ENCODE results near the gene VWA3A. TPM values are rescaled to one million over a fixed set of nuclear protein-coding genes. Genes with fewer than 3 reads are reported as not detected.

Gene VWA3A
- total RNA-seq, 1 experiment from 2014 or later, result not detected

DNA sequence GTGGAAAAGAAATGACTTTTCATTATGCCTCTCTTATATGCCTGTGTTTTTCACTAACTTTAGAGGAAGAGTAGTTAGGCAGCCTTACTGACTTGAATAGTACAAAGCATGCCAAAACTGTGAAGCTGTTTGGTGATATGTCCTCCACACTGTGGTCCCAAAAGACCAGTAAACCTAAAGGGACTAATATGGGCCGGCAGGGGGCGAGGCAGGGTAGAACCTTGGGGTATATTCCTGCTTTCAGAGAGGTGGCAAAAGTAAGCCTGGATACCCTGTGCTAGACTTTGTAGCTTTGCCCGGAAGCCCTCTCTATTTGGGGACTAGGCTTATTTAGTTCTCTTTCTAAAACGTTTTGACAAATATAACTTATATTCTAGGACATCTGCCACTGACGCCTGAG lies 36.5 kb upstream of the VWA3A start:
- CTCF ChIA-PET, result no interaction called here
- H3K4me2 ChIP-seq (ENCODE audit: low read length), result no peak overlapping the region
- RAD21 ChIA-PET (ENCODE audit: low non-redundant PET in 1 of 2, low total read pairs in 2 of 2, uncharacterized antibody in 2 of 2, unreplicated experiment in 2 of 2), result no interaction called here
- DNase-seq (ENCODE audit: low read depth, low spot score) (no peak), ATAC-seq (no peak)
- H3K9me2 ChIP-seq (ENCODE audit: insufficient read depth), result no peaks in the 10 kb centered on the region
- H3K9me3 ChIP-seq (ENCODE audit: control insufficient read depth in 1 of 2, insufficient read depth in 1 of 2, low read depth in 1 of 2, low read length in 2 of 2), result no peaks in the 10 kb centered on the region
- peaks cover 3% of the 10 kb centered on the region; the same call in 1 of the 2 replicates for H4K20me1 ChIP-seq (ENCODE audit: insufficient read depth)
- H3K79me2 ChIP-seq (ENCODE audit: insufficient read depth, low read length), result peaks cover 66% of the 10 kb centered on the region
- H3K36me3 ChIP-seq (ENCODE audit: control insufficient read depth in 1 of 2, insufficient read depth in 2 of 2, low read length in 2 of 2), result no peaks in the 10 kb centered on the region
- no peak overlapping the region for H3K4me3 ChIP-seq (replicated peaks in 1 of 2; ENCODE audit: low read depth in 1 of 2, low read length in 2 of 2)
- no peaks in the 10 kb centered on the region for H3K27me3 ChIP-seq (ENCODE audit: insufficient read depth, low read length)
- intact Hi-C loops (cut with micrococcal nuclease), result no loop called here
- H3K27ac ChIP-seq (ENCODE audit: low read depth, low read length), result no peak overlapping the region
- H3K9ac ChIP-seq (ENCODE audit: low read length), result no peak overlapping the region
- TF ChIP-seq TCF7L2 (IDR thresholded peaks at IDR 0.05; ENCODE audit: borderline replicate concordance, extremely low read depth, insufficient read depth, insufficient read length) (no peak), SIN3A (IDR thresholded peaks at IDR 0.05; ENCODE audit: low read depth) (no peak), YY1 (IDR thresholded peaks at IDR 0.05; ENCODE audit: extremely low read depth, insufficient replicate concordance, low read depth, low read length) (no peak), RAD21 (IDR thresholded peaks at IDR 0.05; ENCODE audit: low read depth) (no peak), ELF1 (IDR thresholded peaks at IDR 0.05; ENCODE audit: borderline replicate concordance, low read depth) (no peak), JUND (IDR thresholded peaks at IDR 0.05) (no peak), EZH2 (IDR thresholded peaks at IDR 0.05) (no peak), CBX3 (IDR thresholded peaks at IDR 0.05; ENCODE audit: low read depth) (no peak), EGR1 (IDR thresholded peaks at IDR 0.05; ENCODE audit: low read depth) (no peak), POLR2A (IDR thresholded peaks at IDR 0.05; ENCODE audit: borderline replicate concordance, extremely low read depth, insufficient read depth, insufficient read length) (no peak), ZNF274 (IDR thresholded peaks at IDR 0.05; ENCODE audit: low read depth, low read length) (no peak), POLR2AphosphoS5 (IDR thresholded peaks at IDR 0.05; ENCODE audit: low read depth, low read length) (no peak), FOSL1 (IDR thresholded peaks at IDR 0.05; ENCODE audit: low read depth) (no peak), EZH2phosphoT487 (IDR thresholded peaks at IDR 0.05; ENCODE audit: borderline replicate concordance) (no peak)
- TF ChIP-seq, protein P1, sequence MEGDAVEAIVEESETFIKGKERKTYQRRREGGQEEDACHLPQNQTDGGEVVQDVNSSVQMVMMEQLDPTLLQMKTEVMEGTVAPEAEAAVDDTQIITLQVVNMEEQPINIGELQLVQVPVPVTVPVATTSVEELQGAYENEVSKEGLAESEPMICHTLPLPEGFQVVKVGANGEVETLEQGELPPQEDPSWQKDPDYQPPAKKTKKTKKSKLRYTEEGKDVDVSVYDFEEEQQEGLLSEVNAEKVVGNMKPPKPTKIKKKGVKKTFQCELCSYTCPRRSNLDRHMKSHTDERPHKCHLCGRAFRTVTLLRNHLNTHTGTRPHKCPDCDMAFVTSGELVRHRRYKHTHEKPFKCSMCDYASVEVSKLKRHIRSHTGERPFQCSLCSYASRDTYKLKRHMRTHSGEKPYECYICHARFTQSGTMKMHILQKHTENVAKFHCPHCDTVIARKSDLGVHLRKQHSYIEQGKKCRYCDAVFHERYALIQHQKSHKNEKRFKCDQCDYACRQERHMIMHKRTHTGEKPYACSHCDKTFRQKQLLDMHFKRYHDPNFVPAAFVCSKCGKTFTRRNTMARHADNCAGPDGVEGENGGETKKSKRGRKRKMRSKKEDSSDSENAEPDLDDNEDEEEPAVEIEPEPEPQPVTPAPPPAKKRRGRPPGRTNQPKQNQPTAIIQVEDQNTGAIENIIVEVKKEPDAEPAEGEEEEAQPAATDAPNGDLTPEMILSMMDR (IDR thresholded peaks at IDR 0.05 in 2 of 3, conservative IDR thresholded peaks at IDR 0.05 in 1 of 3; ENCODE audit: borderline replicate concordance in 1 of 3, insufficient read depth in 1 of 3, low read depth in 2 of 3, low read length in 2 of 3), result no peak
- TF ChIP-seq, protein P2, sequence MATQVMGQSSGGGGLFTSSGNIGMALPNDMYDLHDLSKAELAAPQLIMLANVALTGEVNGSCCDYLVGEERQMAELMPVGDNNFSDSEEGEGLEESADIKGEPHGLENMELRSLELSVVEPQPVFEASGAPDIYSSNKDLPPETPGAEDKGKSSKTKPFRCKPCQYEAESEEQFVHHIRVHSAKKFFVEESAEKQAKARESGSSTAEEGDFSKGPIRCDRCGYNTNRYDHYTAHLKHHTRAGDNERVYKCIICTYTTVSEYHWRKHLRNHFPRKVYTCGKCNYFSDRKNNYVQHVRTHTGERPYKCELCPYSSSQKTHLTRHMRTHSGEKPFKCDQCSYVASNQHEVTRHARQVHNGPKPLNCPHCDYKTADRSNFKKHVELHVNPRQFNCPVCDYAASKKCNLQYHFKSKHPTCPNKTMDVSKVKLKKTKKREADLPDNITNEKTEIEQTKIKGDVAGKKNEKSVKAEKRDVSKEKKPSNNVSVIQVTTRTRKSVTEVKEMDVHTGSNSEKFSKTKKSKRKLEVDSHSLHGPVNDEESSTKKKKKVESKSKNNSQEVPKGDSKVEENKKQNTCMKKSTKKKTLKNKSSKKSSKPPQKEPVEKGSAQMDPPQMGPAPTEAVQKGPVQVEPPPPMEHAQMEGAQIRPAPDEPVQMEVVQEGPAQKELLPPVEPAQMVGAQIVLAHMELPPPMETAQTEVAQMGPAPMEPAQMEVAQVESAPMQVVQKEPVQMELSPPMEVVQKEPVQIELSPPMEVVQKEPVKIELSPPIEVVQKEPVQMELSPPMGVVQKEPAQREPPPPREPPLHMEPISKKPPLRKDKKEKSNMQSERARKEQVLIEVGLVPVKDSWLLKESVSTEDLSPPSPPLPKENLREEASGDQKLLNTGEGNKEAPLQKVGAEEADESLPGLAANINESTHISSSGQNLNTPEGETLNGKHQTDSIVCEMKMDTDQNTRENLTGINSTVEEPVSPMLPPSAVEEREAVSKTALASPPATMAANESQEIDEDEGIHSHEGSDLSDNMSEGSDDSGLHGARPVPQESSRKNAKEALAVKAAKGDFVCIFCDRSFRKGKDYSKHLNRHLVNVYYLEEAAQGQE (IDR thresholded peaks at IDR 0.05; ENCODE audit: low read depth), result no peak
- TF ChIP-seq, protein P3, sequence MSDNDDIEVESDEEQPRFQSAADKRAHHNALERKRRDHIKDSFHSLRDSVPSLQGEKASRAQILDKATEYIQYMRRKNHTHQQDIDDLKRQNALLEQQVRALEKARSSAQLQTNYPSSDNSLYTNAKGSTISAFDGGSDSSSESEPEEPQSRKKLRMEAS (IDR thresholded peaks at IDR 0.05), result no peak
- no peak overlapping the region for H2AFZ ChIP-seq (ENCODE audit: low read depth, low read length, poor library complexity, severe bottlenecking)
- peaks cover 22 to 26% of the 10 kb centered on the region in 2 experiments for H3K4me1 ChIP-seq (ENCODE audit: control insufficient read depth in 1 of 2, insufficient read depth in 2 of 2, low read length in 2 of 2)
- no TSS peak for BruUV-seq (replicated peaks)
- POLR2A ChIA-PET, result no interaction called here

Measured in HCT116 (cell line).